Ishikawa (cell line): ENCODE results near the gene MID1.

ENCODE experiments used
- RAD21 ChIP-seq: IDR thresholded peaks from 2 replicates; pipeline ENCODE4 v1.6.1; 2012; ENCODE audit warnings: low read depth
- TCF12 ChIP-seq: IDR thresholded peaks from 2 replicates; pipeline ENCODE4 v1.6.1; 2012; ENCODE audit warnings: low read depth
- TF ChIP-seq, protein P1 (sequence below): IDR thresholded peaks from 2 replicates; pipeline ENCODE4 v1.6.1; 2012; ENCODE audit warnings: low read depth, mild to moderate bottlenecking

DNA sequence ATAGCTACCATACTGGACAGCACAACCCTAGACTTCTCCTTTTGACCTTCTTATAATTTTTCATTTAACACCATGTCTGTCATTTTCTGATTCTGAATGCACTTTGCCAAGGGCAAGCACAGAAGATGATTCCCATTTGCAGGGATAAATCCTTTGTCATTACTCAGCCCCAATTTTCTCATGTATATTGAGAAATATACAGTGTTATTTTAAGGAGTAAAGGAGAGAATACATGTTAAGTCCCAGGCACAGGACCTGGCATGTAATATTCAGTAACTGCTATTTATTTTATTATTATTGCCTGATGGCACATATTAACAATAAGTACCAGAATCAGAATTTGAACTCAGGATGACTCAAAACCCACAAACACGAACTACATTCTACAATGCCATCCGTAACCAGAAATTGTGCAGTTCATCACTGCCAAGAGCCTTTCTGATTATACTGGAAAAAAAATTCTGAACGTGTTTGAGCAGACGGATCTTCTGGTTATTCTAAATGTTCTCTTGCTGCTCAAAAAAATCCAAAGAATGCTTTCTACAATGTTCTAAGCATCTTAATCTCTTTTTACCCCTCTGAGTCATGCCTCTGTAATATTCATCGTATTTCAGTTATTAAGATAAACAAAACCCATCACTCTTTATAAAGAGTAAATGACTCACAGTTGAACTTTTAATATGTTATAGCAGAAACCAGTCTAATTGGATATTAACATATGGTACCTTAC lies 170.0 kb downstream of the MID1 start:
- TF ChIP-seq, protein P1, sequence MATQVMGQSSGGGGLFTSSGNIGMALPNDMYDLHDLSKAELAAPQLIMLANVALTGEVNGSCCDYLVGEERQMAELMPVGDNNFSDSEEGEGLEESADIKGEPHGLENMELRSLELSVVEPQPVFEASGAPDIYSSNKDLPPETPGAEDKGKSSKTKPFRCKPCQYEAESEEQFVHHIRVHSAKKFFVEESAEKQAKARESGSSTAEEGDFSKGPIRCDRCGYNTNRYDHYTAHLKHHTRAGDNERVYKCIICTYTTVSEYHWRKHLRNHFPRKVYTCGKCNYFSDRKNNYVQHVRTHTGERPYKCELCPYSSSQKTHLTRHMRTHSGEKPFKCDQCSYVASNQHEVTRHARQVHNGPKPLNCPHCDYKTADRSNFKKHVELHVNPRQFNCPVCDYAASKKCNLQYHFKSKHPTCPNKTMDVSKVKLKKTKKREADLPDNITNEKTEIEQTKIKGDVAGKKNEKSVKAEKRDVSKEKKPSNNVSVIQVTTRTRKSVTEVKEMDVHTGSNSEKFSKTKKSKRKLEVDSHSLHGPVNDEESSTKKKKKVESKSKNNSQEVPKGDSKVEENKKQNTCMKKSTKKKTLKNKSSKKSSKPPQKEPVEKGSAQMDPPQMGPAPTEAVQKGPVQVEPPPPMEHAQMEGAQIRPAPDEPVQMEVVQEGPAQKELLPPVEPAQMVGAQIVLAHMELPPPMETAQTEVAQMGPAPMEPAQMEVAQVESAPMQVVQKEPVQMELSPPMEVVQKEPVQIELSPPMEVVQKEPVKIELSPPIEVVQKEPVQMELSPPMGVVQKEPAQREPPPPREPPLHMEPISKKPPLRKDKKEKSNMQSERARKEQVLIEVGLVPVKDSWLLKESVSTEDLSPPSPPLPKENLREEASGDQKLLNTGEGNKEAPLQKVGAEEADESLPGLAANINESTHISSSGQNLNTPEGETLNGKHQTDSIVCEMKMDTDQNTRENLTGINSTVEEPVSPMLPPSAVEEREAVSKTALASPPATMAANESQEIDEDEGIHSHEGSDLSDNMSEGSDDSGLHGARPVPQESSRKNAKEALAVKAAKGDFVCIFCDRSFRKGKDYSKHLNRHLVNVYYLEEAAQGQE = no peak
- TF ChIP-seq RAD21 (no peak), TCF12 (no peak)
